Activated T-cell treated with anti-CD3 and anti-CD28 coated beads, Interleukin-2, amount 50 U/mL, for 72 hours (primary cell): ENCODE data around the gene RAB11FIP5. TPM values are rescaled to one million over a fixed set of nuclear protein-coding genes. Genes with fewer than 3 reads are reported as not detected.

Experiments used
- ATAC-seq, 2 donors: fragments of 150-1000 bp; cut with Tn5 transposase; replicated peaks in 1 of 2; 2 replicates each; pipeline ENCODE4 v1.10.0; 2021; ENCODE audit warnings: moderate library complexity in 2 of 2, mild to moderate bottlenecking in 1 of 2
- DNase-seq, 2 donors: peaks; one replicate each; pipeline ENCODE4 v3.0.0; 2021 to 2022; ENCODE audit warnings: mixed read lengths in 1 of 2
- H3K27ac Mint-ChIP-seq: one replicate; pipeline ENCODE4 v1.8.0; 2022; ENCODE audit warnings: mild to moderate bottlenecking, moderate library complexity, mixed read lengths
- H3K27me3 Mint-ChIP-seq: one replicate; pipeline ENCODE4 v1.8.0; 2022; ENCODE audit warnings: low read depth, mixed read lengths
- H3K36me3 Mint-ChIP-seq, 2 donors: one replicate each; pipeline ENCODE4 v1.8.0; 2022; ENCODE audit warnings: mixed read lengths in 2 of 2, mild to moderate bottlenecking in 1 of 2; ENCODE audit not compliant: insufficient read depth in 2 of 2
- H3K4me1 Mint-ChIP-seq: one replicate; pipeline ENCODE4 v1.8.0; 2022; ENCODE audit warnings: low read depth, mixed read lengths
- H3K4me3 Mint-ChIP-seq, 2 donors: one replicate each; pipeline ENCODE4 v1.8.0; 2022; ENCODE audit warnings: mild to moderate bottlenecking in 2 of 2, mixed read lengths in 2 of 2, moderate library complexity in 2 of 2
- H3K9me3 Mint-ChIP-seq, 2 donors: one replicate each; pipeline ENCODE4 v1.8.0; 2022; ENCODE audit warnings: mixed read lengths in 2 of 2
- total RNA-seq, 2 donors: library from RNA; stranded (reverse); gene quantifications; one replicate each; pipeline ENCODE4 v1.2.3, GENCODE V29; 2022

Gene RAB11FIP5
- total RNA-seq, 2 donors from 2014 or later = 6.6 to 9.8 TPM

DNA sequence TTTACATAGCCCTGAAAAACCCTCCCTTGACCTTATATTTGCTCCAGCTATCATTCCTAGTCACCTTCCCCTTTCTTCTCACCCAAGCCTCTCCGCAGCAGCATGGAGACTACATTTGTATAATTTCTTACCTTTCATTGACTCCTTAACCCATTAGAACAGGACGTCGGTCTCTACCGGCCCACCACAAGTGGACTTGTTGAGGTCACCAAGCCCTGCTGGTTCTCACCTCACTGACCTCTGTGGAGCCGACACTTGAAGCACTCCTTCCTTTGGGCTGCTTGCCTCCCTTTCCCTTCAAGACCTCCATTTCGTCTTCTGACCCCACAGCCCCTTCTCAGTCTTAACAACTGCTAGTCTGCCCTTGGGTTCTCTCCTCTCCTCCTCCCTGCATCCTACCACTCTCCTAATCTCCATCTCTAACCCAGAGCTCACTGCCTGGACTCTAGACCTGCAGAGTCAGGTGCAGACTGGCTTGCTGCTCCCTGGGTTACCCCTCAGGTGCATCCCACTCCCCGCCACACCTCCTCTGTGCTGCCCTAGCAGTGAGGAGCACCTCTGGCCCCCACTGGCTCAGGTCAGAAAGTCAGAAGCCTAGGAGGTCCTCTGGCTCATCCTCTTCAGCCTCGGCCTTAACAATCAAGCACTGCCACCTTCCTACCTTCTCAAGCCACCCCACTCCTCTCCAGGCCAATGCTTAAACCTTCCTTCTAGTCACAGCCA, 35.9 kb downstream of the RAB11FIP5 start:
- DNase-seq = no peak
- peaks cover 5% of the 10 kb centered on the region for H3K4me1 Mint-ChIP-seq
- no peak overlapping the region for H3K4me3 Mint-ChIP-seq
- no peak overlapping the region for H3K27ac Mint-ChIP-seq
- H3K9me3 Mint-ChIP-seq = no peaks in the 10 kb centered on the region
- H3K27me3 Mint-ChIP-seq = no peaks in the 10 kb centered on the region
- no peak for ATAC-seq
- H3K36me3 Mint-ChIP-seq = no peaks in the 10 kb centered on the region

DNA sequence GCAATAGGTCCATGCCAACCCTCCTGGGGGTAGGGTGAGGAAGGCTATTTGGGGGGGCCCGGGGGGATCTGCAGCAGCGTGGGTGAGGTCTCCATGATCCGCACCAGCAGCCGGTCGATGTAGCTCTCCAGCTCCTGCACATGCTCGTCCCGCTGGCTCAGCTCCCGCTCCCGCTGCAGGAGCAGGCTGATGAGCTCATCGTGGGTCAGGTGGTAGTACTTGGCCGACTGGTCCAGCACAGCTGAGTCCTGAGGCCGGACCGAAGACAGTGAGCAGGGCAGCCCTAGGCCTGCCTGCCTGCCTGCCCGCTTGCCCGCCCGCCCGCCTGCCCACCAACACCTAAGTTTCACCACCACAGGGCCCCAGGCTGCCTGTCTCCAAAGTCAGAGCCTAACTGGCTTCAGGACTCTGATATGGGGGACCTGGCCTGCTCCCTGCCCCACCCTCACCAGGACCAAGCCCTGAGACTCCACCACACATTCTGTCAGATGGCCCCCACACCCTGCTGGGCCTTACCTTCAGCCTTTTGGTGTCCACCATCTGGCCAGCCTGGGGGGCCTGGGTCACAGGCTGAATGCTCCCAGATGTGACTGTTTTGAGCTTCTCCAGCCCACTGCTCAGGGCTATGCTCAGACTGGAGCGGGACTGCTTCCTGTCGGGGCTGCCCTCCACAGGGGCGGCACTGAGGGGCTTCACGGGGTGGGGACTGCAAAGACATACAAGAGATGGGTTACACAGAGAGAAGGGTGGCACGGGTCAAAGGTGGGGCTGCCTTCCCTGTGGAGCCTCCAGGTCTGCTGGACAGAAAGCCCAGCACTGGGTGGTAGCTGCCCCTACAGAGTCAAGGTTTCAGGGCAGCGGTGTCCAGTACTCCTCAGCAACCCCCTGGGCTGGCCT, 37.0 kb downstream of the RAB11FIP5 start:
- Mint-ChIP-seq H3K4me1 (peaks cover 8% of the 10 kb centered on the region), H3K27me3 (no peaks in the 10 kb centered on the region), H3K4me3 (no peak overlapping the region), H3K9me3 (no peaks in the 10 kb centered on the region), H3K36me3 (no peaks in the 10 kb centered on the region), H3K27ac (no peak overlapping the region)
- ATAC-seq = no peak
- no peak for DNase-seq

DNA sequence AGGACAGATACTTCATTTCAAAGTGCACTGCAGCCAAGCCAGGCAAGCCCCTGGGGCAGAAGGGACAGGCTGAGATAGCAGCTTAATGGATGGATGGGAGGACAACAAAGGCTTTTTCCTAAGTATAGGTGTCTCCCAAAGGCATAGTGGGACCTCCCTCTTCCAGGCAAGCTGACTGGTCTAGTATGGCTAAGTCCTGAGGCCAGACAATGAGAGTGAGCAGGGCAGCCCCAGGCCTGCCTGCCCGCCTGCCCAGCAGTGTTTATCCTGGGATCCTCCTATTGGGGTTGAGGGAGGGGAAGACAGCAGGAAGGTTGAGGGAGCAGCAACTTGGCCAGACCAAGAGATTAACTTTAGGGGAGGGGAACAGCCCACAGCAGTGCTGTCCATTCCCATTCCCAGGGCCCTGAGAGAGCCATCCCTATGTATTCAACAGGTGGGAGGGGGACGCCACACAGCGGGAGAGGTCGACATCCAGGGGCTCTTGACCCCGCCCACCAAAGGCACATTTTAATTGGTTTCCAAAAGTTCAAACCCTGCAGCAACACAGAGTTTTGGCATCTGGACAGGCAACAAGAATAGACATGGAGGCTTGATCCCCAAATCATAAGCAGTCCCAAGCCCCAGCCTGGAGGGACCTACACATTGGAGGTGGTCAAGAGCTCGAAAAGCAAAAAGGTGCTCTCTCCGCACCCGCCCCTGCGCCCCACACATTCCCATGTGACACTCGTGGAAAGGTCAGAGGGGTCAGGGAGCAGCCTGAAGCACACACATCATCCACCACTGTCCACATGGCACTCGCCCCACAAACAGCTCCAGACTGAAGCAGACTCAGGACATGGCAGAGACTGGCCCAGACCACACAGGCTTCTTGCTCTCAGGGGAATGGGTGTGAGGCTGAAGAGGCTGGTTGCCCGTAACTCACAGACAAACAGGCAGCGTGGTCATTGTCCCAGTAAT, 38.4 kb downstream of the RAB11FIP5 start:
- Mint-ChIP-seq H3K9me3 (no peaks in the 10 kb centered on the region), H3K4me3 (no peak overlapping the region), H3K27me3 (no peaks in the 10 kb centered on the region), H3K36me3 (no peaks in the 10 kb centered on the region), H3K27ac (no peak overlapping the region), H3K4me1 (peaks cover 16% of the 10 kb centered on the region)
- DNase-seq (no peak), ATAC-seq (no peak)

DNA sequence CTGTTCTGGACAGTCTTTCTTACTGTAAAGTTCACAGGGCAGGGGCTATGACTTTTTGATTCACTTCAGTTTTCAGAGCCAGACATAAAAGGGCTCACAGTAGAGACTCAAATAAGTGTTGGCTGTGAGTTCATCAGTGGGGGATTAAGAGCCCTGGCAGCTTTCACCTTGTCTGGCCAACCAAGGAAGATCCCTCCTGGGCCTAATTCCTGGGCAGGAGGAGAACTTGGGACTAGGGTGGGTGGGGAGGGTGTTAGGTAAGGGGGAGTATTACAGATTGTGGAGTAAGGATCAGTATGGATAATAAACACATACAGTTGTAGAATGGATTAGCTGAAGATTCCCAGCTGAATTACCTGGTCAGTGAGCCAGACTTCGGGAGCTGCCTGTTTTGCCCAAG, 40.3 kb downstream of the RAB11FIP5 start:
- Mint-ChIP-seq H3K27me3 (no peaks in the 10 kb centered on the region), H3K4me1 (peaks cover 23% of the 10 kb centered on the region), H3K36me3 (no peaks in the 10 kb centered on the region), H3K9me3 (no peaks in the 10 kb centered on the region), H3K27ac (no peak overlapping the region), H3K4me3 (peak overlapping the region; percentile 88 to 92)
- ATAC-seq (no peak), DNase-seq (no peak)

DNA sequence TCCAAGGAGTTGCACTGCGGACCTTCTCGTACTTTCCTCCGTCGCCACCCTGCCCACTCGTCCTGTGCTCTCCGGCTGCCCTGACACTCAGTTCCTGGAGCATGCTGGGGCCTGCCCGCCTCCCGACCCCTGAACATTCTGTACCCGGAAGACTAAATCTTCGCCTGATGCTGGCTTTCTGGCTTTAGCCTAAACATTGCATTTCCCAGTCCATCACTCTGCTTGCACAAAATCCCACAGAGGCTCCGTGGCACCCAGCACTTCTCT, 40.7 kb downstream of the RAB11FIP5 start:
- DNase-seq = peak; percentile 20 to 23
- Mint-ChIP-seq H3K4me1 (peaks cover 23% of the 10 kb centered on the region), H3K9me3 (no peaks in the 10 kb centered on the region), H3K27ac (no peak overlapping the region), H3K27me3 (no peaks in the 10 kb centered on the region), H3K36me3 (no peaks in the 10 kb centered on the region), H3K4me3 (peak overlapping the region; percentile 88 to 92)
- no peak for ATAC-seq

DNA sequence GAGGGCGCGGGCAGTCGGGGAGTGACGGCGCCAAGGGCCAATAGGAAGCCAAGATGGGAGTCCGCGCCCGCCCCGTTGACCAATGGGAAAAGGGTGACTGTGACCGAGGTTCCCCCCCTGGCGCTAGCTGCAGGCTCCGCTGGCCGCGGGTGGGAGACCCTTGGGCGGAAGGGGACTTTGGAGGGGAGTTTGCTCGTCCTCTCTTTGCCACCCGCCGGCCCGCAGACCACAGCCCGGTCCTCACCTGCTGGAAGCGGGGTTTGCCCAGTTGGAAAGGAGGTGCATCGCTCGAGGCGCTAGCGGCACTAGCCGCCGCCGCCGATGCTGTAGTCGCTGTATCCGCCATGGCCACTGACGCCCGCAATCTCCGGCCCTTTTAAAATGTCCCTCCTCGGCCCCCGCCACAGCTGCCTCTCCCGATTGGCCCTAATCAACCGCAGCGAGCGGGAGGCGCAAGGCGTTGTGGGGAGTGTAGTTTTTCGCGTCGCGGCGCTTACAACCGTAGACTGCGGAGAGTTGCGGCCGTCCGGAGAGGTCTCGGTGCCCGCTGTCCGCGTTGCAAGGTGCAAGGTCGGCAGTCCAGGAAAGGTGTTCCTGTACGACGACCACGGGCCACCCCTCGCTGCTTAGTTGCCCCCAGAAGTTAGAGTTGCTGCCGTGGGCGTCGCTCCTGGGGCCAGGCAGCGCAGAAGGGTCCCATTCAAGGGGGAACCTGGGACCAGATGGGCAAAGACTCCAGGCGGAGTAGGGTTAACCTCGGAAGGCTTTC, 41.2 kb downstream of the RAB11FIP5 start, which contains the start of gene SFXN5:
SFXN5 (minus strand) TSS at position 353 of the 769 bp plus-strand sequence; CDS start at position 346, 7 bp downstream.
- ATAC-seq (peak; percentile 90 to 92), DNase-seq (peak; percentile 99)
- Mint-ChIP-seq H3K27me3 (no peaks in the 10 kb centered on the region), H3K27ac (peak within 1 kb of the TSS; percentile 81), H3K9me3 (no peaks in the 10 kb centered on the region), H3K36me3 (no peaks in the 10 kb centered on the region), H3K4me1 (peaks cover 24% of the 10 kb centered on the region), H3K4me3 (peak within 1 kb of the TSS; percentile 88 to 92)

DNA sequence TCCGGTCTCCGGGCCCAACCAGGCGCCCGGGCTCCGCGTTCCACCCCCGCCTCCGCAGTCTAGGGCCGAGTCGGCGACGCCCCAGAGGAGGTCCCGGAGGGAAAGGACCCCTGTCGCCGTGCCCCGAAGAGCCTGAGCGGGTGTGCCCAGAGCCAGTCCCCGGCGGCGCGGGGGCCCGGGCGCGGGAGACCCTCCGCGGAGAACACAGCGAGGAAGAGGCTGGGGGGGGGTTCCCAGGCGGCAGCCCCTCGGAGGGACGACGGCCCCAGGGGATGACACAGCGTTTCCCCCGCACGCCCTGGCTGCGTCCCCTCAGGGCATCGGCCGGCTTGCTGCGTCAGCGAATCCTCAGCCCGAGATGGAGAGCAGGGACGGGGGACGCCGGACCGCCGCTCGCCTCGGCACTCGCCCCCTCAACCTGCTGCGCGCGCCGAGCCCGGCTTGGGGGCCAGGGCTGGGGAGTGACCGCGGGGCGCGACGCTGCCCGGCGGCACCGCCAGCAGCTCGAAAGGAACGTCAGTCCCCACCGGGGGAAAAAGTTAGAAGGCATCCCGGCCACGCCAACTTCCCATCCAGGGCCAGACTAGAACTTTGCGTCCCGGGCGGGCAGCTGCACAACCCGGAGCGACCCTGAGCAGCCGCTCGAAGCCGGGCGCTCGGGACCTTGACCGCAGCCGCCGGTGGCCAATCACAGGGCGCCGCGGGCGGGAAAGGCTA, 41.9 kb downstream of the RAB11FIP5 start:
- peak; percentile 35 to 40 for ATAC-seq
- H3K4me3 Mint-ChIP-seq = peak overlapping the region; percentile 88 to 92
- no peaks in the 10 kb centered on the region for H3K36me3 Mint-ChIP-seq
- no peaks in the 10 kb centered on the region for H3K27me3 Mint-ChIP-seq
- peaks cover 26% of the 10 kb centered on the region for H3K4me1 Mint-ChIP-seq
- H3K9me3 Mint-ChIP-seq = no peaks in the 10 kb centered on the region
- peak; percentile 70 to 73 for DNase-seq
- peak overlapping the region; percentile 81 for H3K27ac Mint-ChIP-seq

DNA sequence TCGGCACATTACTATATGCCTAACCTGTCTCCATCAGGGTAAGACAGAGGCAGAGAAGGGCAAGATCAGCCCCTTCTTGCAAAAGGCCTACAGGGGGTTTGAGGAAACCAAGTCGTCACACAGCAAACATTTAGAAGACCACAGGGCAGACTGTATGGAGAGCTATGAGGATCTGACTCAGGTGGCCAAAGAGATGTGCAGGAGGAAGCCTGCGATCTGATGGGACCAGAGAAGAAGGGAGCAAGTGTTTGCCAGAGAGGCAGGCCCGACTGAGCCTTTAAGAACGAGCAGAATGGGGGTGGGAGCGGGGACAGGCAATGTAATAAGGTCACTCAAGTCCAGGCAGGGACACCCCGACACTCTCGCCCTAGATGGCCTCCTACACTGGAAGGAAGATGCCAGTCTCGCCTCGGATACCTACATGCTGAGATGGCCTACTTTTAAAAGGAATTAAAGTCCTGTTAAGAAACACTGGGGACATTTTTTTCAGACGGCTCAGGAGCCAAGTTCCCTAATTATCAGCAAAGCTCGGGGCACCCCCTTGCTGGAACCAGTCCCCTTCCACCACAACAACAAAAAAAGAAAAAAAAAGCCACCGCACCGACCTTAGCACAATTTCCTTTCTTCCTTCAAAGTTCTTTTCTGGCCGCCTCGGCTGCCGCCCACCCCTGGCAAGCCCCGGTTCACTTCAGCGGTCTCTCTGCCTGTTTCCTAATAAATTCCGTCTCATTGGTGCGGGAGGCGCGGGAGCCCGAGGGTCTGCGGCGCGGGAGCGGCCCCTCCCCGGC, 42.7 kb downstream of the RAB11FIP5 start:
- H3K36me3 Mint-ChIP-seq = no peaks in the 10 kb centered on the region

DNA sequence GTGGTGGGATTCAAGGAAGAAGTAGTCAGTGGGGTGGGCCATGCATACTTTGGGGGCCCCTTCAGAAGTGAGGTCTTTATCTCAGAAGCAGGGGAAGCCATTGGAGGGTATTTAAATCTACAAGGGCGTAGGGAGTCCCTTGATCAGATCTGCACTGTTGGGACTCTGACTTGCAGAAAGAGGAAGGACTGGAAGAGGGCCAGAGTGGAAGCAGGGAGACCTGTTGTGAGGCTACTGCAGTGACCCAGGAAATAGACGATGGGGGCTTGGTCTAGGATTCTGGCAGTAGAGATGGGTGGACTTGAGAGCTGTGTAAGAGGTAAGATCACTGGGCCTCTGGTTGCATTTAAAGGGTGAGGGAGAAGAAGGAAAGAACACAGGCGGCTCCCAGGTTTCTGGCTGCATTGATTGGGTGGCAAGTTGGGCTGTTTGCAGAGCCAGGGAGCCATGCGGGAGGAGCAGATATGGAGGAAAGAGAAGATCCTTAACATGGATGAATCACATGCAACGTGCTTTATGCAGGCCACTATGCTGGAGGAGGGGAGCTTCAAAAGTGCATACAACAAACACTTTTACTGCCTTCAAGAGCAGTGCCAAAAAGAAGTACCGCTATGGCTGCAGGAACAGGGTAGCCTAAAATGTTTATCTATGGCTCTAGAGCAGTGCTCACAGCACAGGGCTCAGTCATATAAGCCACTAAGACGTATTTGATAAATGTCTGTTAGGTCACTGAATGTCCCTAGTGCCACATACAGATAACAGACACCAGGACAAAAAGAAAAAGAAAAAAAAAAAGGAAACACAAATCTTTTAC, 43.5 kb downstream of the RAB11FIP5 start:
- H3K4me3 Mint-ChIP-seq = peak overlapping the region; percentile 88 to 92
- peaks cover 32% of the 10 kb centered on the region for H3K4me1 Mint-ChIP-seq
- no peaks in the 10 kb centered on the region for H3K27me3 Mint-ChIP-seq
- no peak for ATAC-seq
- no peaks in the 10 kb centered on the region for H3K36me3 Mint-ChIP-seq
- DNase-seq = no peak
- H3K27ac Mint-ChIP-seq = peak overlapping the region; percentile 66
- no peaks in the 10 kb centered on the region for H3K9me3 Mint-ChIP-seq

More for the DNA sequence above, 42.7 kb downstream of the RAB11FIP5 start:
- Mint-ChIP-seq H3K9me3 (no peaks in the 10 kb centered on the region), H3K27ac (peak overlapping the region; percentile 66), H3K27me3 (no peaks in the 10 kb centered on the region), H3K4me1 (peaks cover 26% of the 10 kb centered on the region), H3K4me3 (peak overlapping the region; percentile 88 to 92)
- DNase-seq = no peak
- no peak for ATAC-seq

DNA sequence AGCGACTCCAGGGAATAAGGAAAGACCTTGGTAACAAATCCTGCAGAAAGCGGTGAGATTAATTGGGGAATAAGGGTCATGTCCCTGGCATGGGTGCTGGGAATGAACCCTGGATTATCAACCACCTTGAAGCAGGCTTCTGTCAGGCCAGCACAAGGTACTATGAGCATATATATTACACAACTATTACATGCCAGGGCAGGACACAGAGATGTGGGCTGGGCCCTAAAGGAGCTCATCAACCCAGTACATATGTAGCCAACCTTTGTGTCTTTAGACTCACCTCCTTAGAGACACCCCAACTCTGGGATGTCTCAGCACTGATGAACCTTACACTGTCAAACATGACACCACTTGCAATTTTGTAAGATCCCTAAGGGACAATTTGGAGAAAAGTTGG, 44.6 kb downstream of the RAB11FIP5 start:
- Mint-ChIP-seq H3K4me3 (no peak overlapping the region), H3K27ac (no peak overlapping the region), H3K27me3 (no peaks in the 10 kb centered on the region), H3K36me3 (no peaks in the 10 kb centered on the region), H3K9me3 (no peaks in the 10 kb centered on the region), H3K4me1 (peaks cover 43% of the 10 kb centered on the region)
- DNase-seq (no peak), ATAC-seq (no peak)

DNA sequence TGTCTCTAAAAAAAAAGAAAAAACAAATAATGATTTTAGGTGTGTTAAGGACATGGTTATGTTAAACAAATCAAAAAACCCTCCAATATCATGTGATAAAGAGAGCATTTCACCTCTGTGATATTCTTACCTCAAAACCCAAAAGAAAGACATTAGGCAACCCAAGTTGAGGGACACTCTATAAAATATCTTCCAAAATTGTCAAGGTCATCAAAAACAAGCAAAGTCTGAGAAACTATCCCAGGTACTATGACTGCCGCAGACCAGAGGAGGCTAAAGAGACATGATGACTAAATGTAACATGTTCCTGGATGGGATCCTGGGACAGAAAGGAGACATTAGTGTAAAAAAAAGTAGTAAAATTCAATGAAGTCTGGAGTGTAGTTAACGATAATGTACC, 45.7 kb downstream of the RAB11FIP5 start:
- H3K4me3 Mint-ChIP-seq = no peak overlapping the region
- ATAC-seq (no peak), DNase-seq (no peak)
- no peak overlapping the region for H3K27ac Mint-ChIP-seq
- no peaks in the 10 kb centered on the region for H3K9me3 Mint-ChIP-seq
- H3K36me3 Mint-ChIP-seq = no peaks in the 10 kb centered on the region
- H3K4me1 Mint-ChIP-seq = peaks cover 45% of the 10 kb centered on the region
- H3K27me3 Mint-ChIP-seq = no peaks in the 10 kb centered on the region
